ENCODE measurements around the gene OGDH.

DNA sequence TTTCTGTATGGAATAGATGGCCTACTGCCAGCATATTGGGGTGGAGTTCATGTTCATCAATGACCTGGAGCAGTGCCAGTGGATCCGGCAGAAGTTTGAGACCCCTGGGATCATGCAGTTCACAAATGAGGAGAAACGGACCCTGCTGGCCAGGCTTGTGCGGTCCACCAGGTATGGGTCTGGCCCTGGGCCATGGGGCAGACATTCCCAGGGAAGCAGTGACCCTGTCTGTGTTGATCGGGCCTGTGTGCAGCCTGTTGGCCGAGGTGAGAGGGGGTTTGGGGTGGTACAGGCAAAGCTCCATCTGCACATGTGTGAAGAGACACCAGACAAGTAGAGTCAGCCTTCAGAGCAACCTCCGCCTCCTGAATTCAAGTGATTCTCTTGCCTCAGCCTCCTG is 67.3 kb downstream of the OGDH start:
- TF ChIP-seq EZH2 (IDR thresholded peaks at IDR 0.05) (no peak), POLR2AphosphoS5 (IDR thresholded peaks at IDR 0.05; ENCODE audit: borderline replicate concordance, low read depth, low read length) (no peak), FOXP2 (optimal IDR thresholded peaks at IDR 0.05; ENCODE audit: control extremely low read depth, extremely low read length, insufficient read depth) (no peak)
